ENCODE results near the gene MRGPRF. TPM values are rescaled to one million over a fixed set of nuclear protein-coding genes. Genes with fewer than 3 reads are reported as not detected.

Gene MRGPRF
- total and polyA plus RNA-seq, 9 donors = 10.2 to 27.2 (median 20.0) TPM

GRCh38 chr11:68989936-68990606 lies 23.0 kb downstream of the MRGPRF start:
- H3K27me3 ChIP-seq (ENCODE audit: control insufficient read depth, insufficient read depth, low read length) = peaks cover 8% of the 10 kb centered on the region
- DNase-seq = no peak

GRCh38 chr11:68988491-68988890 lies 24.6 kb downstream of the MRGPRF start:
- Histone ChIP-seq H3K27me3 (ENCODE audit: control insufficient read depth, insufficient read depth, low read length) (peaks cover 2% of the 10 kb centered on the region), H3K36me3 (ENCODE audit: control insufficient read depth, insufficient read depth, low read length) (no peaks in the 10 kb centered on the region), H3K27ac (ENCODE audit: low read length) (no peak overlapping the region), H3K4me3 (ENCODE audit: low read length) (no peak overlapping the region), H3K9me3 (replicated peaks; ENCODE audit: control insufficient read depth, low read depth, low read length) (peaks cover 2% of the 10 kb centered on the region), H3K4me1 (ENCODE audit: control insufficient read depth, insufficient read depth, low read length) (no peaks in the 10 kb centered on the region)
- no peak for DNase-seq

More at GRCh38 chr11:68989936-68990606, 23.0 kb downstream of the MRGPRF start:
- no peak overlapping the region for H3K27ac ChIP-seq (ENCODE audit: low read length)
- H3K36me3 ChIP-seq (ENCODE audit: control insufficient read depth, insufficient read depth, low read length) = no peaks in the 10 kb centered on the region
- peaks cover 2% of the 10 kb centered on the region for H3K9me3 ChIP-seq (replicated peaks; ENCODE audit: control insufficient read depth, low read depth, low read length)
- peaks cover 11% of the 10 kb centered on the region for H3K4me1 ChIP-seq (ENCODE audit: control insufficient read depth, insufficient read depth, low read length)
- 46% methylated on average over 2 of the region's 8 CpGs for WGBS (ENCODE audit: insufficient coverage)
- no peak overlapping the region for H3K4me3 ChIP-seq (ENCODE audit: low read length)

- Histone ChIP-seq H3K9me3 (replicated peaks; ENCODE audit: control insufficient read depth, low read depth, low read length) (peaks cover 2% of the 10 kb centered on the region), H3K36me3 (ENCODE audit: control insufficient read depth, insufficient read depth, low read length) (no peaks in the 10 kb centered on the region), H3K27me3 (ENCODE audit: control insufficient read depth, insufficient read depth, low read length) (no peaks in the 10 kb centered on the region), H3K4me3 (ENCODE audit: low read length) (no peak overlapping the region), H3K4me1 (ENCODE audit: control insufficient read depth, insufficient read depth, low read length) (no peaks in the 10 kb centered on the region), H3K27ac (ENCODE audit: low read length) (no peak overlapping the region)
- DNase-seq = no peak
Observed at GRCh38 chr11:68987211-68987610, 25.8 kb downstream of the MRGPRF start.

- Histone ChIP-seq H3K27ac (ENCODE audit: low read length) (no peak overlapping the region), H3K4me3 (ENCODE audit: low read length) (no peak overlapping the region), H3K36me3 (ENCODE audit: control insufficient read depth, insufficient read depth, low read length) (no peaks in the 10 kb centered on the region), H3K4me1 (ENCODE audit: control insufficient read depth, insufficient read depth, low read length) (peaks cover 10% of the 10 kb centered on the region), H3K27me3 (ENCODE audit: control insufficient read depth, insufficient read depth, low read length) (no peaks in the 10 kb centered on the region), H3K9me3 (replicated peaks; ENCODE audit: control insufficient read depth, low read depth, low read length) (peaks cover 7% of the 10 kb centered on the region)
- WGBS (ENCODE audit: insufficient coverage) = 97% methylated on average over 4 of the region's 6 CpGs
- DNase-seq = no peak
Observed at GRCh38 chr11:68983801-68984200, 29.2 kb downstream of the MRGPRF start.

GRCh38 chr11:68982134-68982533 lies 30.9 kb downstream of the MRGPRF start:
- no peak for DNase-seq
- H3K9me3 ChIP-seq (replicated peaks; ENCODE audit: control insufficient read depth, low read depth, low read length) = peaks cover 7% of the 10 kb centered on the region
- no peak overlapping the region for H3K27ac ChIP-seq (ENCODE audit: low read length)
- peaks cover 18% of the 10 kb centered on the region for H3K4me1 ChIP-seq (ENCODE audit: control insufficient read depth, insufficient read depth, low read length)
- WGBS (ENCODE audit: insufficient coverage) = no CpG with 5 or more reads among the region's 2 CpGs
- no peaks in the 10 kb centered on the region for H3K36me3 ChIP-seq (ENCODE audit: control insufficient read depth, insufficient read depth, low read length)
- peaks cover 2% of the 10 kb centered on the region for H3K27me3 ChIP-seq (ENCODE audit: control insufficient read depth, insufficient read depth, low read length)
- no peak overlapping the region for H3K4me3 ChIP-seq (ENCODE audit: low read length)

- Histone ChIP-seq H3K36me3 (ENCODE audit: control insufficient read depth, insufficient read depth, low read length) (no peaks in the 10 kb centered on the region), H3K4me1 (ENCODE audit: control insufficient read depth, insufficient read depth, low read length) (peaks cover 29% of the 10 kb centered on the region), H3K4me3 (ENCODE audit: low read length) (no peak within 1 kb of the TSS), H3K9me3 (replicated peaks; ENCODE audit: control insufficient read depth, low read depth, low read length) (peaks cover 5% of the 10 kb centered on the region), H3K27me3 (ENCODE audit: control insufficient read depth, insufficient read depth, low read length) (peaks cover 2% of the 10 kb centered on the region), H3K27ac (ENCODE audit: low read length) (no peak within 1 kb of the TSS)
- DNase-seq = no peak
- WGBS (ENCODE audit: insufficient coverage) = 78% methylated on average over 8 of the region's 8 CpGs
Observed at GRCh38 chr11:68980776-68981065, 32.3 kb downstream of the MRGPRF start, which contains the start of gene MRGPRD. TSS of gene MRGPRD (minus strand) at chr11:68980986. CDS start at chr11:68980986, 0 bp downstream.

- Histone ChIP-seq H3K27me3 (ENCODE audit: control insufficient read depth, insufficient read depth, low read length) (peaks cover 2% of the 10 kb centered on the region), H3K27ac (ENCODE audit: low read length) (no peak overlapping the region), H3K36me3 (ENCODE audit: control insufficient read depth, insufficient read depth, low read length) (no peaks in the 10 kb centered on the region), H3K4me3 (ENCODE audit: low read length) (no peak overlapping the region), H3K4me1 (ENCODE audit: control insufficient read depth, insufficient read depth, low read length) (peaks cover 29% of the 10 kb centered on the region), H3K9me3 (replicated peaks; ENCODE audit: control insufficient read depth, low read depth, low read length) (peaks cover 5% of the 10 kb centered on the region)
- 81% methylated on average over 33 of the region's 33 CpGs for WGBS (ENCODE audit: insufficient coverage)
- DNase-seq = no peak
Observed at GRCh38 chr11:68979931-68980775, 32.9 kb downstream of the MRGPRF start.

GRCh38 chr11:68978931-68979594 lies 34.0 kb downstream of the MRGPRF start:
- Histone ChIP-seq H3K27ac (ENCODE audit: low read length) (no peak overlapping the region), H3K36me3 (ENCODE audit: control insufficient read depth, insufficient read depth, low read length) (no peaks in the 10 kb centered on the region), H3K9me3 (replicated peaks; ENCODE audit: control insufficient read depth, low read depth, low read length) (peaks cover 5% of the 10 kb centered on the region), H3K27me3 (ENCODE audit: control insufficient read depth, insufficient read depth, low read length) (peaks cover 2% of the 10 kb centered on the region), H3K4me1 (ENCODE audit: control insufficient read depth, insufficient read depth, low read length) (peaks cover 29% of the 10 kb centered on the region), H3K4me3 (ENCODE audit: low read length) (no peak overlapping the region)
- WGBS (ENCODE audit: insufficient coverage) = 50% methylated on average over 9 of the region's 15 CpGs
- DNase-seq = peak; percentile 83

GRCh38 chr11:68978626-68978930 lies 34.5 kb downstream of the MRGPRF start:
- Histone ChIP-seq H3K4me1 (ENCODE audit: control insufficient read depth, insufficient read depth, low read length) (peaks cover 29% of the 10 kb centered on the region), H3K4me3 (ENCODE audit: low read length) (no peak overlapping the region), H3K36me3 (ENCODE audit: control insufficient read depth, insufficient read depth, low read length) (no peaks in the 10 kb centered on the region), H3K9me3 (replicated peaks; ENCODE audit: control insufficient read depth, low read depth, low read length) (peaks cover 5% of the 10 kb centered on the region), H3K27ac (ENCODE audit: low read length) (no peak overlapping the region), H3K27me3 (ENCODE audit: control insufficient read depth, insufficient read depth, low read length) (peaks cover 2% of the 10 kb centered on the region)
- WGBS (ENCODE audit: insufficient coverage) = 80% methylated on average over 1 of the region's 5 CpGs
- DNase-seq = no peak

- Histone ChIP-seq H3K4me1 (ENCODE audit: control insufficient read depth, insufficient read depth, low read length) (peaks cover 29% of the 10 kb centered on the region), H3K27ac (ENCODE audit: low read length) (no peak overlapping the region), H3K4me3 (ENCODE audit: low read length) (no peak overlapping the region), H3K36me3 (ENCODE audit: control insufficient read depth, insufficient read depth, low read length) (no peaks in the 10 kb centered on the region), H3K27me3 (ENCODE audit: control insufficient read depth, insufficient read depth, low read length) (peaks cover 2% of the 10 kb centered on the region), H3K9me3 (replicated peaks; ENCODE audit: control insufficient read depth, low read depth, low read length) (peaks cover 5% of the 10 kb centered on the region)
- 56% methylated on average over 9 of the region's 14 CpGs for WGBS (ENCODE audit: insufficient coverage)
- no peak for DNase-seq
Observed at GRCh38 chr11:68977781-68978625, 35.0 kb downstream of the MRGPRF start.
